NCI-H146 (cell line): Measurements from ENCODE around the gene LMX1B.
A peak's percentile ranks its signal among the peaks of the same experiment; 100 is the strongest.

Experiments used
- DNase-seq: peaks from one replicate; lab custom pipeline; 2025; lab: John Stamatoyannopoulos, UW

Gene LMX1B

GRCh38 chr9:126604059-126605055 is 9.4 kb upstream of the LMX1B start:
- DNase-seq: no peak

GRCh38 chr9:126605792-126606482 is 7.8 kb upstream of the LMX1B start:
- DNase-seq: no peak

DNA sequence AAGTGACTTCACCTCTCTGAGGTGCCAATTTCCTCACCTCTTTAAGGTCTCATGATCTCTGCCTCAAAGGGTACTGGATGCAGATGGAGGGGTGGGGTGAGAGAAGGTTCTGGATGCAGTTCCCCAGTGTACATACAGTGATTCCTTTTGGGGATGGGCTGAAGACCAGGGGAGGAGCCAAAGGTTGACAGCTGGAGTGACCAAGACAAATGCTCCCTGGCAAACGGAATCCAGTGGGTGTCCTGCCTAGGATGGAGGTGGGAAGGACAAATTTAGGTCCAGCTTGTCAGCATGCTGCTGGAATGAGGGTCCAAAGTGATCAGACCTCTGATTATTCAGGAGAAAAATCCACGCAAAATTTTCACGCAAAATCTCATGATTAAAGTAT is 7.3 kb upstream of the LMX1B start:
- DNase-seq: no peak

GRCh38 chr9:126607086-126607485 is 6.6 kb upstream of the LMX1B start:
- DNase-seq: no peak

DNA sequence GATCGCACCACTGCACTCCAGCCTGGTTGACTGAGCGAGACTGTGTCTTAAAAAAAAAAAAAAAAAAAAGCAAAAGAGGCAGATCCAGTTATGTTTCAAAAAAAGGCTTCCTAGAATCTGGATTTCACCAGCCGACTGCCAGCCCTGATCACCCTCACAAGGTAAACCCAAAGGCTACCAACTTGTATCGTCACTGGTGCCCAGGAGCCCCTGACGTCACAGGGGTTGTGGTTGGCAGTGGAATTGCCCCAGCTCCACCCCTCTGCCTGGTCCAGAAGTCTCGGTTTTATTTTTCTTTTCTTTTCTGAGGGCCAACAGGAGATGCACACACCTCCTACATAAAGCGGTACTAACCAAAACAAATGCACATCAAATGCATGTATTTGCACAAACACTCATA is 6.0 kb upstream of the LMX1B start:
- DNase-seq: no peak

DNA sequence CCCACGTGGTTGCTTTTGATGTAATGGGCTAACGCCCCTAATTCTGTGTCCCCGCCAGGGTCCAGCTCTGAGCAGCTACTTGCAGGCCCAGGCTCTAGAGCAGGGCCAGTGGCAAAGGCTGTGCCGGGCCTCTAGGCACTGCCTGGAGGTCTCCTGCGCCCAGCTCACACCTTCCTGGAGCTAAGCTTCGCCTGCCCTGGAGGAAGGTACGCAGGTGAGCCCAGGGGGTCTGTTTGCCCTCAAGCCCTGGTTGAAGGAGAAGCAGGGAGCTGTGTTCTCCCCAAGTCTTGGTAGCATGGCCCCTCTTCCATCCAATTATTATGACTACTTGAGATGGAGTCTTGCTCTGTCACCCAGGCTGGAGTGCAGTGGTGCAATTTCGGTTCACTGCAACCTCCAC is 5.2 kb upstream of the LMX1B start:
- DNase-seq: no peak

DNA sequence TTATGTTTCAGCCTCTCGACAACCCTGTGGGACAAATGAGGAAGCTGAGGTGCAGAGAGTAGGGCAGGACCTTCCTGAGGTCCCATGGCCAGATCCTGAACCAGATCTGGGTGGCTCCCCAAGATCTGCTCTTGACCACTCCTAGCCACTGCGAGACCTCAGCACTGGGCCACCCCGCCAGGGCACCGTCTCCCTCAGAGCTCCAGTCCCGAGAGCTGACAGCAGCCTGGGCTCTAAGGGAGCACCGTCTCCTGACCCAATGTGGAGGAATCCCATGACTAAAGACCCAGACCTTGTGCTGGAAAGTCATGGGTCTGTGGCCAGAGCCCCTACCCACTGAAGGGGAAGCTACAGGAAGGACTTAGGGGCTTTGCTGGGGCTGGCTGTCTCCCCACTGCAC is 4.5 kb upstream of the LMX1B start:
- no peak for DNase-seq

- DNase-seq: no peak
Observed at GRCh38 chr9:126609711-126610388, 3.9 kb upstream of the LMX1B start.

DNA sequence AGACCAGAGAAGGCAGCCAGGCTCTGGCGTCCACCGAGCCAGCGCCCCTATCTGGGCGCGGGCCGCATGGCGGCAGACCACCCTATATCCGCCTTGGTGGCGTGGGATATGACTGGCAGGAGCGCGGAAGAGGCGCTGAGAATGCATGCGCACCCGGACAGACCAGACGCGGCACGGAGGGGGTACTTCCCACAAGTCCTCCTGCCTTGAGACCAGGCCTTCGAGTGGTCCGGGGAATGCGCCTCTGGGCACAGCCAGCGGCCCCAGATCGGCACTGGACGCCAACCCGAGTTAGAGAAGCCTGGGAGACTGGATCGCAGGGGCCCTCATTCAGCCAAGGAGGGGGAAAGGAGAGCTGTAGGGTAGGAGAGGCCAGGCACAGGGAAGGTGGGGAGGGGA is 2.5 kb upstream of the LMX1B start:
- DNase-seq: no peak

DNA sequence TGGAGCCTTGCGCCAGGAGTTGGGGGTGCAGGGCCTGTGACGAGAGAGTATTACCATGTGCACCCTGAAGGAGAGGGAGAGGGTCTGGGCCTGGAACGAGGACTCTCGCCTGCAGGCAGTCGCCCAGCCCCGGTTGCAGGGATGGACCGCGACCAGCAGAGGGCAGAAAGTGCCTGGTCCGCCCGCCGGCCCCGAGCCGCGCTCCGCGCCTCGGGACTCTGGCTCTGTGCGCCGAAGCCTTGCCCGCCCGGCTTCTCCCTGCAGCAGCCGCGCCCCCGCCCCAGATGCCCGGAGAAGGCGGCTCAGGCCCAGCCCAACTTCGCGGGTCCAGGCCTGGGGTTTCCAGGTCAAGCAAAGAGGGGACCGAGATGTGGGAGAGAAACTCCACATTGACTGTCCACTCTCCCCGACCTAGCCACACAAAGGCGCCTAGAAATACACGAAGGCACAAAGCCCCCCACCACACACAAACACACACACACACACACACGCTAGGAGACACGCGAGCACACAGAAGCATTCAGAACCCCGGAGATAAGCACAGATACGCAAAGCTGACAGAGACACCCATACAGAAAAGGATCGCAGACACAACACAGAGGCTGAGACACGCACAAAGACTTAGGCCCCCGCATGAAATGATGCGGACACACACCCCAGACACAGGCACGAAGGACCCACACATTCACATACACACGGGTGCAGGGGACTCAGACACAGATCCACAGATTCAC is 2.0 kb upstream of the LMX1B start:
- peak; percentile 37 for DNase-seq

GRCh38 chr9:126612326-126612812 is 1.4 kb upstream of the LMX1B start:
- no peak for DNase-seq

DNA sequence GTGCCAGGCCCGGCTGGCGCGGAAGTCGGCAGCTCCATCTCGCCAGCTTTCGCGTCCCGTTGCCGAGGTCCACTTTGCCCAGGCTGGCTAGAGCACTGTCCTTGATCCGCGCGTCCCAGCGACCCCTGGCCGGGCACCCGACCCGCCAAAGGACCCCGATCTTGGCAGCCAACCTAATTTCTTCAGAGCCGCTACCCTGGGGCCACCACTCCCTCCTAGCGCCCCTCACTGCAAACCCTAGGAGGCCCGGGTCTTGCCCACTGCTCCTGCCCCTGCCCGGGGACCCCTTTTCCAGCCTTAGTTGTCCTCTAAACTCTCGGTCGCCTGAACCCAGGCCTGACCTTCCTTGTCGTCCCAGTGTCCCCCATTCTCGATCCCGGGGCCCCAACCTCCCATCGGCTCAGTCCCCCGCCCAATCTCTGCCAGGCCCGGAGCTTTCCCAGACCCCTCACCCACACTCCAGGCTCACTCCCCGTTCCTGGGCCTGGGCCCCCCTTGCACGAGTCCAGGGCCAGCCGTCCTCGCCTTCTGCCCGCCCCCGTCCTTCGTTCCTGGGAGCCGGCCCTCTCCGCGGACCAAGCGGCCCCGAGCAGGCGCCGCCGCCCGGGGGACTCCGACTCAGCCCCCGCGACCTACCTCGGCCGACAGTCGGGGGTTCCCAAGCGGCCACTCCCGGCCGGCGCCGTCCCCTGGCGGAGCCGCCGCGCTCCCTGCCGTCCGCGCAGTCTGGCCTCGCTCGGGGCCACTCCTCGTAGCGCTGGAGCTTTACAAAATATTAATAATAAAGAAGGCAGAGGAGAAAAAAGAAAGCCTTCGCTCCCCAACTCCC is 701 bp upstream of the LMX1B start:
- no peak for DNase-seq

DNA sequence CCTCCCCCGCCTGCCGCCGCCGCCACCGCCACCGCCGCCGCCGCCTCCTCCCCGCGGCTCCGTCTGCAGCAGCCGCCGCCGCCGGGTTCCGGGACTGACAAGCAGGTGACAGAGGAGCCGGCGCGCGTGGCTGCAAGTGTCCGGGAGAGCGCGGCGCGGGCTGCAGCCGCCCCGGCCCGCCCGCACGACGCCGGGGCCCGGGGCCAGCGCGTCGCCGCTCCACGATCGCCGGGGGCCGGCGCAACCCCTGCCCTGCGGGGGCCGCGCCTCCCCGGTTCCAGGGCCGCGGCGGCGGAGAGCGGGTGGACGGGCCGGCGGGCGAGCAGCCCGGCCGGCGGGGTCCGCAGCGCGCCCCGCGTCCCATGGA is 343 bp downstream of the LMX1B start:
- peak; percentile 12 for DNase-seq

GRCh38 chr9:126614455-126615244 is 922 bp downstream of the LMX1B start:
- DNase-seq: no peak

DNA sequence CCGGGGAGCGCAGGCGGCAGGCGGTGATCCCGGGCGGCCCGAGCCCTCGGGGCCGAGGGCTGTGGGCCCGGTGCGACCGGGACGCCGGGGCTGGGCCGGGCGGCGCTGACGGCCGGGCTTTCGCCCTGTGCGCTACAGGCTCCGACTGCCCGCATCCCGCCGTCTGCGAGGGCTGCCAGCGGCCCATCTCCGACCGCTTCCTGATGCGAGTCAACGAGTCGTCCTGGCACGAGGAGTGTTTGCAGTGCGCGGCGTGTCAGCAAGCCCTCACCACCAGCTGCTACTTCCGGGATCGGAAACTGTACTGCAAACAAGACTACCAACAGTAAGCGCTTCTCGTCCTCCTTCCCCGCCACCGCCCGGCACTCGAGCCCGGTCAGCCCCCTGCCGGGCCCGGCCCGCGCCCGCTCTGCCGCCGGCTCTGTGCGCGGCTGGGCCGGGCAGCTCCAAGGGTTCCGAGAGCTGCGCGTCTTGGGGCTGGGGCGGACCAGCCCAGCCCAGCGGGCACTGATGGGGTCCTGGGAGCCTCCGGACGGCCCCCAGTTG is 1.6 kb downstream of the LMX1B start:
- peak; percentile 36 for DNase-seq

- no peak for DNase-seq
Observed at GRCh38 chr9:126615791-126616447, 2.2 kb downstream of the LMX1B start.

- no peak for DNase-seq
Observed at GRCh38 chr9:126616521-126616976, 2.8 kb downstream of the LMX1B start.

DNA sequence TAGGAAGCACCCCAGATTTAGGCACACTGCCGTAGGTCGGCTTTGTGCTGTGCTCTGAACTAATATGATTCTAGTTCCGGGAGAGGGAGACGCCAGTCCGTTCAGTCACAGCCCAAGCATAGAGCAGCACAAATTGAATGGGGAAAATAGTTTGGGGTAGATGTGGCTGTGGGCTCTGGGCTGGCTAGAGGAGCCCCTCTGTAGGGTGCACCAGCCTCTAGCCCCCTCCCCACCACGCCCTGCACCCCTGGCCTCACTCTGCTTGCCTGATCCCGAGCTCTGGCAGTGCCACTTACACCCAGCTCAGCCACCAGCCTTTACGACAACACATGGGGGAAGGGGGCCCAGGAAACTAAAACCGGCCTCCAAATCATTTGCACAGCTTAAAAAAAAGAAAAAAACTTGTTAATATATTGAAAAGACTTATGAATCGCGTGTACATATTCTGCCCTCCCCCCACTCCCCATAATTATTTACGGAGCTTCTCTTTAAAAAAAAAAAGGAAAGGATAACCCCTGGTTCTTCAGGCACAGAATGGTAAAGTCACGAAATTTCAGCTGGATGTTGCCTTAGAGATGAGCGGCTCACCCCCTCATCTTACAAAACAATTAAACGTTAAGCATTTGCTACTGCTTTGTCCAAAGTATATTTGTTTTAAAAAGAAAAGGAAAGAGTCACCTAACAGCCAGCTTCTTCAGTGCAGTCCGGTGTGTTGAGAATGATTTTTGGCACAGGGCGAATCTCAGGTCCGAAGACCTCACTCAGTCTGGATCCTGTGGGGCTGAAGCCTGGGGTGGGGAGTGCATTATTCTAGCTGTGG is 3.5 kb downstream of the LMX1B start:
- DNase-seq: no peak
